HG02885 (cell line): ENCODE measurements around the gene MUC6.

ENCODE experiments used
- ATAC-seq: cut with Tn5 transposase; IDR thresholded peaks from one replicate; pipeline ENCODE4 v1.9.1; 2021; ENCODE audit warnings: mild to moderate bottlenecking; ENCODE audit not compliant: unreplicated experiment, poor library complexity

MUC6 gene

GRCh38 chr11:1073851-1074243, 37.3 kb upstream of the MUC6 start:
- ATAC-seq = no peak

- no peak for ATAC-seq
Observed at GRCh38 chr11:1073261-1073724, 36.8 kb upstream of the MUC6 start.

GRCh38 chr11:1072821-1073231, 36.3 kb upstream of the MUC6 start:
- no peak for ATAC-seq

- no peak for ATAC-seq
Observed at GRCh38 chr11:1072116-1072820, 35.8 kb upstream of the MUC6 start.

GRCh38 chr11:1071571-1072115, 35.1 kb upstream of the MUC6 start:
- no peak for ATAC-seq

- no peak for ATAC-seq
Observed at GRCh38 chr11:1070594-1071462, 34.3 kb upstream of the MUC6 start.

GRCh38 chr11:1069740-1070139, 33.2 kb upstream of the MUC6 start:
- no peak for ATAC-seq

- ATAC-seq = no peak
Observed at GRCh38 chr11:1067812-1068496, 31.4 kb upstream of the MUC6 start.

- no peak for ATAC-seq
Observed at GRCh38 chr11:1064167-1064566, 27.6 kb upstream of the MUC6 start.

GRCh38 chr11:1062075-1062820, 25.7 kb upstream of the MUC6 start:
- ATAC-seq = no peak

GRCh38 chr11:1060852-1061616, 24.5 kb upstream of the MUC6 start:
- ATAC-seq = no peak

- ATAC-seq = no peak
Observed at GRCh38 chr11:1060410-1060809, 23.9 kb upstream of the MUC6 start.

- ATAC-seq = no peak
Observed at GRCh38 chr11:1059759-1060158, 23.2 kb upstream of the MUC6 start.

GRCh38 chr11:1057806-1058205, 21.3 kb upstream of the MUC6 start:
- no peak for ATAC-seq

- ATAC-seq = no peak
Observed at GRCh38 chr11:1055990-1056771, 19.7 kb upstream of the MUC6 start.

GRCh38 chr11:1055109-1055703, 18.7 kb upstream of the MUC6 start:
- ATAC-seq = no peak

- ATAC-seq = no peak
Observed at GRCh38 chr11:1054143-1055108, 17.9 kb upstream of the MUC6 start.
